ENCODE data around the gene PSEN2. TPM values are rescaled to one million over a fixed set of nuclear protein-coding genes. Genes with fewer than 3 reads are reported as not detected.

The PSEN2 gene
- total and polyA plus RNA-seq, 10 donors: 6.3 to 57.0 (median 29.3) TPM

DNA sequence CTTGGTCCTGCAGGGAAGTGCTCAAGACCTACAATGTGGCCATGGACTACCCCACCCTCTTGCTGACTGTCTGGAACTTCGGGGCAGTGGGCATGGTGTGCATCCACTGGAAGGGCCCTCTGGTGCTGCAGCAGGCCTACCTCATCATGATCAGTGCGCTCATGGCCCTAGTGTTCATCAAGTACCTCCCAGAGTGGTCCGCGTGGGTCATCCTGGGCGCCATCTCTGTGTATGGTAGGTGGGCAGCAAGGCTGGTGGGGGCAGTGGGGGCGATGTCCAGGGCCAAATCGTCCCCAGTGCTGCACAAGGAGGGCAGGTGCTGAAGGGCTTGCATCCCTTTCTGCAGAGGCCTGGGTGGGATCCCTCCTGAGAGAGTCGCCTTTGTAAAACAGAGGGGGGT, 18.4 kb downstream of the PSEN2 start:
- Histone ChIP-seq H3K36me3 (peaks cover 0 to 87% (median 43%) of the 10 kb centered on the region in 6 donors), H3K9me3 (no peaks in the 10 kb centered on the region), H3K27ac (no peak overlapping the region), H3K4me1 (peaks cover 13 to 45% (median 33%) of the 10 kb centered on the region in 6 donors), H3K4me3 (no peak overlapping the region), H3K27me3 (replicated peaks in 1 of 7) (no peaks in the 10 kb centered on the region)
- intact Hi-C loops (cut with DNase I; ENCODE audit: low total_unique reads): no loop called here
- WGBS, 5 donors: 93 to 96% (median 94%) methylated on average over 8 of the region's 8 CpGs
- peak; percentile 51 for DNase-seq
- TF ChIP-seq, protein P1, sequence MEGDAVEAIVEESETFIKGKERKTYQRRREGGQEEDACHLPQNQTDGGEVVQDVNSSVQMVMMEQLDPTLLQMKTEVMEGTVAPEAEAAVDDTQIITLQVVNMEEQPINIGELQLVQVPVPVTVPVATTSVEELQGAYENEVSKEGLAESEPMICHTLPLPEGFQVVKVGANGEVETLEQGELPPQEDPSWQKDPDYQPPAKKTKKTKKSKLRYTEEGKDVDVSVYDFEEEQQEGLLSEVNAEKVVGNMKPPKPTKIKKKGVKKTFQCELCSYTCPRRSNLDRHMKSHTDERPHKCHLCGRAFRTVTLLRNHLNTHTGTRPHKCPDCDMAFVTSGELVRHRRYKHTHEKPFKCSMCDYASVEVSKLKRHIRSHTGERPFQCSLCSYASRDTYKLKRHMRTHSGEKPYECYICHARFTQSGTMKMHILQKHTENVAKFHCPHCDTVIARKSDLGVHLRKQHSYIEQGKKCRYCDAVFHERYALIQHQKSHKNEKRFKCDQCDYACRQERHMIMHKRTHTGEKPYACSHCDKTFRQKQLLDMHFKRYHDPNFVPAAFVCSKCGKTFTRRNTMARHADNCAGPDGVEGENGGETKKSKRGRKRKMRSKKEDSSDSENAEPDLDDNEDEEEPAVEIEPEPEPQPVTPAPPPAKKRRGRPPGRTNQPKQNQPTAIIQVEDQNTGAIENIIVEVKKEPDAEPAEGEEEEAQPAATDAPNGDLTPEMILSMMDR (IDR thresholded peaks at IDR 0.05 in 8 of 11, conservative IDR thresholded peaks at IDR 0.05 in 3 of 11): no peak
- TF ChIP-seq POLR2A (IDR thresholded peaks at IDR 0.05) (no peak), POLR2AphosphoS5 (IDR thresholded peaks at IDR 0.05) (no peak)

DNA sequence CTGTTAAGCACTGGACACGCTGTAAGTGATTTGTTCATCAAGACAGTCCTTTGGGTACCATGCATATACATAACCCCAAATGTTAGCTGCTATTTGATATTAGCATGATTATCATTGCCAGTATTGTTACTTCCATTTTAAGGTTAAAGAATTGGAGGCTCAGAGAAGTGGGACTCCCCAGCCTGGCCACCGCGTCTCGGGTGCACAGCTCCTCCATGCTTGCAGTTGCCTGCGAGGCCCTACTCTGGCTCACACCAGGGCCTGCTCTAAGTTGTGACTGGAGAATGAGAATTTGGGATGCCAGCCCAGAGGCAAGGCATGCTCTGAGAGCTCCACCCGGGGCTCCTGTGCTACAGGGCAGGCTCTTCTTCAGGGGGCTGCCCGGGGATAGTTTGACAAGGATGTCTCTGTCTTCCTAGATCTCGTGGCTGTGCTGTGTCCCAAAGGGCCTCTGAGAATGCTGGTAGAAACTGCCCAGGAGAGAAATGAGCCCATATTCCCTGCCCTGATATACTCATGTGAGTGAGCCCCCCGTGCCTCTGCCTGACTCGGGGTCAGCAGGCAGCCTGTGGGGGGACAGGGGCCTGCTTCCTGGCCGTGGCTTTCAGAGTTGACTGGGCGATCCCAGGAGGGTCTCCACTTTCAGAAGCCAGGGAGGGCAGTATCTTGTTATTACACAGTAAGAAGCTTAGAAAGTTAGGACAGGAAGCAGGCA, 19.4 kb downstream of the PSEN2 start:
- H3K27me3 ChIP-seq (replicated peaks in 1 of 7): no peaks in the 10 kb centered on the region
- TF ChIP-seq POLR2A (IDR thresholded peaks at IDR 0.05) (no peak), POLR2AphosphoS5 (IDR thresholded peaks at IDR 0.05) (no peak)
- TF ChIP-seq, protein P1 (IDR thresholded peaks at IDR 0.05 in 8 of 11, conservative IDR thresholded peaks at IDR 0.05 in 3 of 11): no peak
- H3K36me3 ChIP-seq: peaks cover 0 to 97% (median 52%) of the 10 kb centered on the region in 6 donors
- no peak overlapping the region for H3K27ac ChIP-seq
- H3K9me3 ChIP-seq: no peaks in the 10 kb centered on the region
- WGBS, 5 donors: 84 to 97% (median 95%) methylated on average over 12 of the region's 12 CpGs
- intact Hi-C loops (cut with DNase I; ENCODE audit: low total_unique reads): no loop called here
- no peak overlapping the region for H3K4me3 ChIP-seq
- DNase-seq: peak; percentile 49
- H3K4me1 ChIP-seq: peaks cover 6 to 35% (median 24%) of the 10 kb centered on the region in 6 donors

DNA sequence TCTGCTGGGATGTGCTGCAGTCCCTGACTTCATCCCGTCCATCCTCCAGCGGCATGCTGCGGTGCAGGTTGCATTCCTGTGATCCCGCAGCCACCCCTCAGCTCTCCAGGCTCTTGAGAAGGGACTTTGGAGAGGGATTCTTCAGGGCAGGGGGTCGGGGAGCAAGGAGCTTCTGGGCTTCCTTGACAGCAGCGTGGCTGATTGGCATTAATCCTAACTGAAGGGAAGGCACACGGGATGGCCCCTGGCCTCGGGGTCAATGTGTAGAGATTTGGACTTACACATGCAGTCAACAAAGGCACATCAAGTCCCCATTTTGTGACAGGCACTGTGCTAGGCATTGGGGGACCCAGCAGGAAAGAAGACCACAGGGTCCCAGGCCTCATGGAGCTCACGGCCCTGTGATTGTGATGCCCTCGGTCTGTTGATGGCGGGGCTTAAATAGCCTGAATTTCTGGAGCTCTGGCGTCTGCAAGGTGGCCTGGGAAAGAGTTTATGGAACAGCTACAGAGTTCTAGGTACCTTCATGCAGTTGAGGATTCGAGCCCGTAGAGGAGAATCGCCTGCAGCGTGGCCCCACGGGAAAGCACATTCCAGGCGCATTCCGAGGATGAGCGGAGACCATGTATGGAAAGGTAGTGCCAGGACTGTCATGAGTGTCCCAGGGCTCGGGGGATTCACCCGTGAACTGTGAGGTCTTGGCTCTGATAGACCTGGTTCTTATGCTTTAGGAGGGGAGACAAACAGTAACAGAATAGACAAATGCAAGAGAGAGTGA, 20.1 kb downstream of the PSEN2 start:
- Histone ChIP-seq H3K27ac (no peak overlapping the region), H3K4me1 (peaks cover 2 to 28% (median 16%) of the 10 kb centered on the region in 6 donors), H3K36me3 (peaks cover 0 to 100% (median 59%) of the 10 kb centered on the region in 6 donors), H3K27me3 (replicated peaks in 1 of 7) (no peaks in the 10 kb centered on the region), H3K9me3 (no peaks in the 10 kb centered on the region), H3K4me3 (no peak overlapping the region)
- peak; percentile 44 for DNase-seq
- intact Hi-C loops (cut with DNase I; ENCODE audit: low total_unique reads): no loop called here
- 89 to 95% (median 91%) methylated on average over 19 to 22 of the region's 22 CpGs for WGBS, 5 donors
- TF ChIP-seq POLR2A (IDR thresholded peaks at IDR 0.05) (no peak), POLR2AphosphoS5 (IDR thresholded peaks at IDR 0.05) (no peak)

DNA sequence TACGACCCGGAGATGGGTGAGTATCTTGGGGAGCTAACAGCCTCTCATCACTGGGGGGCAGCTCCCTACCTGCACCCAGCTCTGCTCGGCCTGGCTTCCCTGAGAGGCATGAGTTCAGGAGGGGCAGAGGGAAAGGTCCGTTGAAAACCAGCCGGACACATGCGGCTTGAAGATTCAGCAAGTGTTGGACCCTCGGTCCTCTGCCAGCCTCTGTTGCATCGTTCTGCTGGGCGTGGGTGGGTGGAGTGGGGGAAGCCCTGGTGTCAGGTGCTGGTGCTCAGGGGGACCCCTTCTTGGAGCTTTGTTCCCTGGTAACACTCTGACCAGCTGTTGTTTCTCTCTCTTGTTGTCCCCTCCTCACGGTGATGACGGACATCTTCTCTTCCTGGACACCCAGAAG, 20.9 kb downstream of the PSEN2 start:
- TF ChIP-seq POLR2AphosphoS5 (IDR thresholded peaks at IDR 0.05) (no peak), POLR2A (IDR thresholded peaks at IDR 0.05) (no peak)
- TF ChIP-seq, protein P1 (IDR thresholded peaks at IDR 0.05 in 8 of 11, conservative IDR thresholded peaks at IDR 0.05 in 3 of 11): no peak
- H3K27me3 ChIP-seq (replicated peaks in 1 of 7): no peaks in the 10 kb centered on the region
- peaks cover 0 to 20% (median 8%) of the 10 kb centered on the region in 6 donors for H3K4me1 ChIP-seq
- H3K4me3 ChIP-seq: no peak overlapping the region
- 94 to 97% (median 95%) methylated on average over 11 of the region's 11 CpGs for WGBS, 5 donors
- H3K9me3 ChIP-seq: no peaks in the 10 kb centered on the region
- peaks cover 0 to 100% (median 64%) of the 10 kb centered on the region in 6 donors for H3K36me3 ChIP-seq
- intact Hi-C loops (cut with DNase I; ENCODE audit: low total_unique reads): no loop called here
- DNase-seq: peak; percentile 49
- peak overlapping the region in 1 of 8 donors; percentile 33 for H3K27ac ChIP-seq

Data from spleen (tissue), 11 donors.